Measurements from ENCODE around the gene PTPRG.

PTPRG gene

GRCh38 chr3:61631108-61631769, 69.9 kb downstream of the PTPRG start:
- Histone ChIP-seq H3K9me3 (ENCODE audit: control insufficient read depth, insufficient read depth, low read length) (no peaks in the 10 kb centered on the region), H3K4me3 (ENCODE audit: low read length) (no peak overlapping the region), H3K36me3 (ENCODE audit: control insufficient read depth, low read length) (no peaks in the 10 kb centered on the region), H4K20me1 (ENCODE audit: control insufficient read depth, insufficient read depth, low read depth, low read length) (no peaks in the 10 kb centered on the region), H3K27me3 (ENCODE audit: control insufficient read depth, low read length) (no peaks in the 10 kb centered on the region), H3K79me2 (ENCODE audit: control insufficient read depth, low read length) (no peaks in the 10 kb centered on the region), H3K4me2 (ENCODE audit: low read length) (no peak overlapping the region), H3K9me2 (replicated peaks; ENCODE audit: control insufficient read depth, low read length) (no peaks in the 10 kb centered on the region), H3K4me1 (ENCODE audit: control insufficient read depth, low read length) (no peaks in the 10 kb centered on the region), H3F3A (ENCODE audit: control insufficient read depth, insufficient read depth) (no peaks in the 10 kb centered on the region), H3K27ac (ENCODE audit: low read depth, low read length) (no peak overlapping the region)
- no peak for TF ChIP-seq EZH2phosphoT487 (IDR thresholded peaks at IDR 0.05; ENCODE audit: borderline replicate concordance, low read length)
- TF ChIP-seq CTCF (IDR thresholded peaks at IDR 0.05; ENCODE audit: low read depth, low read length, poor library complexity, severe bottlenecking): no peak

GRCh38 chr3:61632568-61633175, 71.3 kb downstream of the PTPRG start:
- Histone ChIP-seq H3K4me2 (ENCODE audit: low read length) (no peak overlapping the region), H3F3A (ENCODE audit: control insufficient read depth, insufficient read depth) (no peaks in the 10 kb centered on the region), H3K36me3 (ENCODE audit: control insufficient read depth, low read length) (no peaks in the 10 kb centered on the region), H3K9me3 (ENCODE audit: control insufficient read depth, insufficient read depth, low read length) (no peaks in the 10 kb centered on the region), H4K20me1 (ENCODE audit: control insufficient read depth, insufficient read depth, low read depth, low read length) (no peaks in the 10 kb centered on the region), H3K4me3 (ENCODE audit: low read length) (no peak overlapping the region), H3K27me3 (ENCODE audit: control insufficient read depth, low read length) (no peaks in the 10 kb centered on the region), H3K9me2 (replicated peaks; ENCODE audit: control insufficient read depth, low read length) (no peaks in the 10 kb centered on the region), H3K4me1 (ENCODE audit: control insufficient read depth, low read length) (no peaks in the 10 kb centered on the region), H3K79me2 (ENCODE audit: control insufficient read depth, low read length) (no peaks in the 10 kb centered on the region), H3K27ac (ENCODE audit: low read depth, low read length) (no peak overlapping the region)
- TF ChIP-seq CTCF (IDR thresholded peaks at IDR 0.05; ENCODE audit: low read depth, low read length, poor library complexity, severe bottlenecking) (no peak), EZH2phosphoT487 (IDR thresholded peaks at IDR 0.05; ENCODE audit: borderline replicate concordance, low read length) (no peak)

- H3K4me1 ChIP-seq (ENCODE audit: control insufficient read depth, low read length): no peaks in the 10 kb centered on the region
- H3K4me2 ChIP-seq (ENCODE audit: low read length): no peak overlapping the region
- H3K9me3 ChIP-seq (ENCODE audit: control insufficient read depth, insufficient read depth, low read length): no peaks in the 10 kb centered on the region
- H3K79me2 ChIP-seq (ENCODE audit: control insufficient read depth, low read length): no peaks in the 10 kb centered on the region
- TF ChIP-seq CTCF (IDR thresholded peaks at IDR 0.05; ENCODE audit: low read depth, low read length, poor library complexity, severe bottlenecking) (no peak), EZH2phosphoT487 (IDR thresholded peaks at IDR 0.05; ENCODE audit: borderline replicate concordance, low read length) (no peak)
- no peaks in the 10 kb centered on the region for H3K9me2 ChIP-seq (replicated peaks; ENCODE audit: control insufficient read depth, low read length)
- H3K36me3 ChIP-seq (ENCODE audit: control insufficient read depth, low read length): no peaks in the 10 kb centered on the region
- H3K27ac ChIP-seq (ENCODE audit: low read depth, low read length): no peak overlapping the region
- H3K27me3 ChIP-seq (ENCODE audit: control insufficient read depth, low read length): no peaks in the 10 kb centered on the region
- H3F3A ChIP-seq (ENCODE audit: control insufficient read depth, insufficient read depth): no peaks in the 10 kb centered on the region
- no peaks in the 10 kb centered on the region for H4K20me1 ChIP-seq (ENCODE audit: control insufficient read depth, insufficient read depth, low read depth, low read length)
- no peak overlapping the region for H3K4me3 ChIP-seq (ENCODE audit: low read length)
Observed at GRCh38 chr3:61634678-61635077, 73.3 kb downstream of the PTPRG start.

Measured in DOHH2 (cell line).